A204.1 (cell line): ENCODE measurements around the gene RALGAPA1.
"Not testable (repeated sequence)": the region's sequence is repeated elsewhere in the genome, so short reads cannot be mapped to it uniquely, and the experiment has no call there.

Experiments used
- FAIRE-seq: peaks from 2 replicates; lab custom pipeline; 2012; peaks lifted over from hg19 to GRCh38; lab: Jason Lieb, UNC

Gene RALGAPA1

DNA sequence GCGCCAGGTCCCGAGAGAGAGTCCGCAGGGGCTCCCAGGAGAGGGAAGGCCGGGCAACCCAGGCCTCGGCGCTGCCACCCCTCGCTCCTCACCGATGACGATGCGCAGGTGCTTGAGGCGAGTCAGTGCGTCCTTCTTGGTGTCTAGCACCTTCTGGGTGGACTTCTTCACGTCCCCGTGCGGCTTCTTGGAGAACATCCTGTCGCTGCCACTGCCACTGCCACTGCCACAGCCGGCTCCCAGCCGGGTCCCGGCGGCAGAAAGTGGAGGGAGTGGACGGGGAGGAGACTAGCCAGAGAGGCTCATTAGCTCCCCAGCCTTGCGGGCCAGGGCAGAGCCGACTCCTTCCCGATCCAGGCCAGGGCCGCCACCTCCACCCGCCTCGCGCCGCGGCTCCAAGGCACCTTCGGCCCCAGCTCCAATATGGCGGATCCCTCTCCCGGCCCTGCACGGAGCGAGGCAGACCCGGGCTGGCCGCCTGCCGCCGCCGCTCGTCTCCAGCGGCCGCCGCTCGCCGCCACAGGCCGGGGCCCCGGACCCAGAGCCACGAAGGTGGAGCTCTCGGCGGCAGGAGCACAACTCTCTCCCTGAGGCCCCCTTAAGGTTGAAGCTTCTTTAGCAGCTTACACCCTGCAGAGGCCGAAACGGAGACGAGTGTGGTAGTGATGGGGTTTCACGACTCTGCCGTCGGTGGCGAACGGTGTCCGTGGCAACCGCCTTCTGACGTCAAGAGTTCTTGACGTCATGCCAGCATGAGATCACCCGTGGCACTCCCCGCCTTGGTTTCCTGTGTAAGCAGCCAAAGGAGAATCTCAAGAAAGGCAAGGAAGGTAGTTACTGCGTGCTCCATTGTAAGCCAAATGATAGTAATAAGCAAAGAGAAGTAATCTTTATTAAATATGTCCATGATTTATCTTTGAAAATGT, at the start of gene RALGAPA1:
TSS of gene RALGAPA1 (minus strand) at position 658 of the 926 bp plus-strand sequence. CDS start at position 198, 460 bp downstream.
- peak; percentile 68 for FAIRE-seq

GRCh38 chr14:35858521-35859209, 49.6 kb upstream of the RALGAPA1 start:
- no peak for FAIRE-seq

DNA sequence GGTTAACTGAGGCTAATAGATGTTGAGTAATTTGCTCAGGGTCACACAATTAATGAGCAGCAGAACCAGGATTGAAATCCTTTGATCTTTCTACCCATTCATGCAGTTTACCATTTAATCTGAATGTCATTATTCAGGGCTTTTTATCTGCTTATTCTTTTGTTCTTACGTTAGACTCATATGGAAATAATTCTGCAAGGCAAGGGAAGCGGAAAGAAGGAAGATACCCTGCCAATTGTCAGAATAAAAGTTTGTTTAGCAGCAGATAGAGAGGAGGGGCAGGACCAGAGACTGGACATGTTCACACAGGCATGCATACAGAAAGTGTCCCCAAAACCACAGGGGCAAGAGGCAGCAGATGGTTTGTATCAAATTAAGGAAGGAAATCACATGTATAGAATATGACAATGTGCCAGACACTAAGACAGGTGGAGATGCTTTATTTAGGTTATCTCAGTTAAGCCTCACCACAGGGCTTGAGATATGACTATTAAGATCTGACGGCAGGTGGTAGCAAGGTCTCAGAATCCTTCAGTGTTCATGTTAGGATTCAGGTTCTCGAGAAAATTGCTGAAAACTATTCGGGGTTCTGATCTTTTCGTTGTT, 46.9 kb upstream of the RALGAPA1 start:
- FAIRE-seq, result no peak

- no peak for FAIRE-seq
These were observed 45.7 kb upstream of the RALGAPA1 start for GRCh38 chr14:35854696-35855270.

GRCh38 chr14:35853225-35853624, 44.1 kb upstream of the RALGAPA1 start:
- FAIRE-seq, result no peak

GRCh38 chr14:35851823-35852222, 42.7 kb upstream of the RALGAPA1 start:
- no peak for FAIRE-seq

- FAIRE-seq, result no peak
These were observed 40.0 kb upstream of the RALGAPA1 start for GRCh38 chr14:35849122-35849521.

GRCh38 chr14:35847636-35848035, 38.5 kb upstream of the RALGAPA1 start:
- no peak for FAIRE-seq

DNA sequence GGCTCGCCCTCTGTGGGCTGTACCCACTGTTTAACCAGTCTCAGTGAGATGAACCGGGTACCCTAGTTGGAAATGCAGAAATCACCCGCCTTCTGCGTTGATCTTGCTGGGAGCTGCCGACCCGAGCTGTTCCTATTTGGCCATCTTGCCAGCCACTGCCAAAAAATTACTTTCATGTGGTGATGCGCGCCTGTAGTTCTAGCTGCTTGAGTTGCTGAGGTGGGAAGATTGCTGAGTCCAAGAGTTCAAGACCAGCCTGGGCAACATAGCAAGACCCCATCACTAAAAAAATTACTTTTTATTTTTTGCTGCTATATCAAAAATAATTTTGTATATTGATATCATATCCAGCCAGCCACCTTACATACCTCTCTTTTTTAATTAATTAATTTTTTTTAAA, 35.4 kb upstream of the RALGAPA1 start:
- no peak for FAIRE-seq

- not testable (repeated sequence) for FAIRE-seq
These were observed 33.1 kb upstream of the RALGAPA1 start for GRCh38 chr14:35842245-35842644.

DNA sequence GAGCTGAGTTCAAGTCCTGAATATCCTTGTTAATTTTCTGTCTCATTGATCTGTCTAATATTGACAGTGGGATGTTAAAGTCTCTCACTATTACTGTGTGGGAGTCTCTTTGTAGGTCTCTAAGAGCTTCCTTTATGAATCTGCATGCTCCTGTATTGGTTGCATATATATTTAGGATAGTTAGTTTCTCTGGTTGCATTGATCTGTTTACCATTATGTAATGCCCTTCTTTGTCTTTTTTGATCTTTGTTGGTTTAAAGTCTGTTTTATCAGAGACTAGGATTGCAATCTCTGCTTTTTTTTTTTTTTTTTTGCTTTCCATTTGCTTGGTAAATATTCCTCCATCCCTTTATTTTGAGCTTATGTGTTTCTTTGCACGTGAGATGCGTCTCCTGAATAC, 32.6 kb upstream of the RALGAPA1 start:
- FAIRE-seq, result not testable (repeated sequence)

GRCh38 chr14:35835208-35835982, 26.3 kb upstream of the RALGAPA1 start:
- FAIRE-seq, result no peak

DNA sequence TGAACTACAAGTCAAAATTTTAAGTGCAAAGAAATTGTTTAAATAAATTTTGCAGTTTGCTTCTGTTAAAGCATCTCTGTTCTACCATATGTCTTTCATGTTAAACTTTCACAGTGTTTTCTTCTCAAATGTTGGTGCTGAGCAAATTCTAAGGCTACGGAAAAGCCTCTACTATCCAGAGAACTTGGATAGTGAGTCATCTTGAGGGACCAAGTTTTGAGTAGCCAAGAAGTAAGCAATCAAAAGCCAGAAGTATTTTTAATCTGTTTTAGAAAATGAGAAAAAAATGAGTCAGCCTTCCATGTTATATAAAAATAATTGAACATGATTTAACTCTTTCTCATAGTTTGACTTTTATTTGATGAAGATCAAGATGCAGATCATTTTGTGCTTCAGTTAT, 20.4 kb upstream of the RALGAPA1 start:
- no peak for FAIRE-seq

DNA sequence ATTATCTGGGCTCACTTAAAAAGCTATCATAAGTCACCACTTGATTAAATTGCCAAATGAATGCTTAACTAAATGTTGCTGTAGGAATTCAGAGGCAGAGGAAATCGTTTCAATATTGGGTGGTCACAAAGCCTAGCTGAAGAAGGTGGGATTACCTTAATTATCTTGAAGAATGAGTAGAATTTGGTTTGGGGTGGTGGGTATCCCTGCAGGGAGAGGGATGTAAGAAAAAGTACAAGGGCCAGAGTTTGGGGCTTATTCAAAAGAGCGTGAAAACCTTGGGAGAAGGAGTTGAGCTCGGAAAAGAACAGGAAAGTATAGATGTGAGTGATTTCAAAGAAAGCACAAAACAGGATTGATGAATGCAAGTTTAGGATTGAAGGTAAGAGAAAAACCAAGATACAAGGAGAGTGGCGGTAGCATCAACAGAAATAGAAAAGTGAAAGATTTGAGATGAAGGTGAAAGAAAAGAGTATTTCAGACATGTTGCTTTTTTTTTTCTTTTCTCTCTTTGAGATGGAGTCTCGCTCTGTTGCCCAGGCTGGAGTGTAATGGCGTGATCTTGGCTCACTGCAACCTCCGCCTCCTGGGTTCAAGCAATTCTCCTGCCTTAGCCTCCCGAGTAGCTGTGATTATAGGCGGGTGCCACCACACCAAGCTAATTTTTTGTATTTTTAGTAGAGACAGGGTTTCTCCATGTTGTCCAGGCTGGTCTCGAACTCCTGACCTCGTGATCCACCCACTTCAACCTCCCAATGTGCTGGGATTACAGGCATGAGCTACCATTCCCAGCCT, 18.8 kb upstream of the RALGAPA1 start:
- FAIRE-seq, result no peak

DNA sequence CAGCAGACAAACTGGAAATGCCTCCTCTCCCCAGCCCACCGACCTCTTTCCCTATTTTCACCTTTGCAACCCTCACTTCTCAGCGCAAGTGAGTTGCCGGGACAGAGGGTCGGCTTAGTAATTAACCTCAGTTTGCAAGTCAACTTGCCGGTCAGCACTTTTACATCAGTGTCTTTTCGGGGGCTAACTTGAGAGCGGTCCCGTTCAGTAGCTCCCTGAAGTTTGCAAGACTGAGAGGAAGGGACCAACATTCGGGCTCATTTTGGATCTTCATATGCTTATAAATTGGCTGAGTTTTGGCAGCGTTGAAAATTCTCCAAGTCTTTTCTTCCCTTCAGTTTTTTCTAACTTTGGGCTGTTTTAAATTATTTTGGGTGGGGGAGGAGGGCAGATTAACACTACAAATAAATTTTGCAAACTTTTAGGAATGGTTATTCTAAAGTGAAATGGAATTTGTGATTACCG, 17.9 kb upstream of the RALGAPA1 start:
- no peak for FAIRE-seq

DNA sequence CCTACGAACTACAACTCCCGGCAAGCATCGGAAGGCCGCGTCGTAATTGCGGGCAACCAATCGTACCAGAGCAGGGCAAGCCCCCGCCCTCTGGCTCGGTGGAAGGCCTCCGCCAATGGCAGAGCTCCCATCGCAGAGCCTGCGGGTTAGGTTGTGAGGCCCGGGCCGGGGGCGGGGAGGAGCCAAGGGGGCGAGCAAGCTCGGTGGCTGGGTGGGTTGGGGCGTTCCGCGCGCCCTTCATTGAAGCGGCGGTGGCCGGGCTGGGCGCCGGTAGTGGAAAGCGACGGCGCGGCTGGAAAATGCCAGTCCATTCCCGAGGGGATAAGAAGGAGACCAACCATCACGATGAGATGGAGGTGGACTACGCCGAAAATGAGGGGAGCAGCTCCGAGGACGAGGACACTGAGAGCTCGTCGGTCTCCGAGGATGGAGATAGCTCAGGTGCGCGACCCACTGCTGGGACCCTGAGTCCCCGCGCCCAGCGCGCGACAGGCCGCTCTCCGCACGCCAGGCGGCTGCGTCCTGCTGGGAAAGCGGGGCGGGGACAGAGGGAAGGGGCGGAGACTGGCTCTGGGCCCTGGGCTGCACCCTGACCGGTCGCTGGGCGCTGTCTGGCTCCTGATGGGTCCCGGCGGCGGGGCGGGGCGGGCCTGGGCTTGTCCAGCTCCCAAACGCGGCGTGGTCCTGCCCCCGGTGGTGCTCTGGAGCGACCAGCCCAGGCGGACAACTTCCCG, 17.3 kb upstream of the RALGAPA1 start, which contains the start of gene BRMS1L:
TSS of gene BRMS1L (plus strand) at position 121 of the 734 bp plus-strand sequence. CDS start at position 300, 179 bp downstream.
- peak; percentile 98 for FAIRE-seq

DNA sequence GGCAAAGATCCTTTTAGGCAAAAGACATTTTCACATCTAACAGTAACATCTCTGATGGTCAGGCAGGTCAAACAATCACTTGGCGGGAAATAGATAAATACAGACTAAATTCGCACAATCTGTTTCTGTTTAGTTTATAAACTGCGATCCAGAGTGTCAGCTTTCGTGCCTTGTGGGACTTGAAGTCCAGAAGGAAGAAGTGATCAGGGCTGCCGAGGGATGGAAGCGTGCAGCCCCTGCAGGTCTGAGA, 16.8 kb upstream of the RALGAPA1 start:
- no peak for FAIRE-seq

GRCh38 chr14:35824446-35825165, 15.5 kb upstream of the RALGAPA1 start:
- FAIRE-seq, result not testable (repeated sequence)

GRCh38 chr14:35822501-35822900, 13.4 kb upstream of the RALGAPA1 start:
- no peak for FAIRE-seq
